ENCODE measurements around the gene PRXL2B.

DNA sequence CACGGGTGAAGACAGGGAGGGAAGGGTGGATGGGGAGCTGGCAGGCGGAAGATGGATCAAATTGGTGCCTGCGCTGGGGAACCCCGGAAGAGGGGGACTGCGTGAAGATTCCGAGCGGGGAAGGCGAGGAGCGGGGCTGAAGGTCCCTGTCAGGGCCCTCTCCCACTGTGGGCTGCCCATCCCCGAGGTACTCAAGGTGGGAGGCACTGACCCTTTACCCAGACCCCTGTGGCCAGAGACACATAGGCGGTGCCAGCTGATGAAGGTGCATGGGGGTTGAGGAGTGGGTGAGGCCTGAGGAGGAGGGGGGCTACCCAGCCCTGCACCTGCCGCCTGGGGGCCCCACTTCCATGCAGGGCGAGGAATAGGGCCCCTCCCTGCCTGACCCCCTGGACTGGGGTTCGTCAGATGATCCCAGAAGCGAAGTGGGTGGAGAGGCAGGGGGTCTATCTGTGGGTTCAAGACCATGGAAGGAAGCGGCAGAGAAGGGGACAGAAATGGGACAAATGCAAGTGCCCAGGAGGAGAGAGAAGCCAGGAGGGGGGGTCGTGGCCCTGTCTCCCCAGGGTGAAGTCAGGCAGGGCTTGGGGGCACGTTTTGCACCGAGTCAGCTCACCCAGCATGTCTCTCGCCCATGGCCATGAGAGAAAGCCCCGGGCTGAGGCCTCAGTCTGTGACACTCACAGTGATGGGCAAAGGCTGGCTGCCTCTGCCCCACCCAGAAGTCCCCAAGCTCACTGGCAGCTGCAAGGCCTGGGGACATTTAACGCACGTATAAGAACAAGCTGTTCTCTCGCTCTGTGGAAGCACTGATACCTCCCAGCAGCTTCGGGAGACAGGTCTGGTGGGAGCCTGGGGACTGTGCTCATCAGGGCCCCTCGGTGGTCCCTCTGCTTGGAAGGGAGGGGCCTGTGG is 53.3 kb downstream of the PRXL2B start:
- TF ChIP-seq CTCF (IDR thresholded peaks at IDR 0.05) (no peak), POLR2AphosphoS5 (IDR thresholded peaks at IDR 0.05) (no peak), POLR2A (IDR thresholded peaks at IDR 0.05) (no peak)
